Activated T-cell treated with anti-CD3 and anti-CD28 coated beads, Interleukin-2, amount 50 U/mL, for 48 hours (primary cell): ENCODE measurements around the gene SORD.
A peak's percentile ranks its signal among the peaks of the same experiment; 100 is the strongest.
"Not testable (repeated sequence)": the region's sequence is repeated elsewhere in the genome, so short reads cannot be mapped to it uniquely, and the experiment has no call there.

Source experiments
- DNase-seq, 2 experiments: peaks; one replicate each; pipeline ENCODE4 v3.0.0-alpha.2; 2020

The SORD gene

GRCh38 chr15:45025627-45026026 lies 2.6 kb downstream of the SORD start:
- not testable (repeated sequence) for DNase-seq

GRCh38 chr15:45026651-45027190 lies 3.7 kb downstream of the SORD start:
- no peak for DNase-seq

- DNase-seq = no peak
Measured at GRCh38 chr15:45027220-45027619, 4.2 kb downstream of the SORD start.

GRCh38 chr15:45030743-45031142 lies 7.7 kb downstream of the SORD start:
- no peak for DNase-seq

- DNase-seq = not testable (repeated sequence)
Measured at GRCh38 chr15:45031522-45032028, 8.6 kb downstream of the SORD start.

GRCh38 chr15:45032501-45032900 lies 9.5 kb downstream of the SORD start:
- not testable (repeated sequence) for DNase-seq

- DNase-seq = not testable (repeated sequence)
Measured at GRCh38 chr15:45034087-45034486, 11.1 kb downstream of the SORD start.

GRCh38 chr15:45034600-45035375 lies 11.8 kb downstream of the SORD start:
- not testable (repeated sequence) for DNase-seq

GRCh38 chr15:45036812-45037781 lies 14.1 kb downstream of the SORD start:
- peak; percentile 73 to 79 for DNase-seq

GRCh38 chr15:45037936-45038335 lies 14.9 kb downstream of the SORD start:
- DNase-seq = no peak

GRCh38 chr15:45040396-45040795 lies 17.4 kb downstream of the SORD start:
- DNase-seq = not testable (repeated sequence)

- not testable (repeated sequence) for DNase-seq
Measured at GRCh38 chr15:45041538-45041937, 18.5 kb downstream of the SORD start.

- DNase-seq = not testable (repeated sequence)
Measured at GRCh38 chr15:45042859-45043258, 19.9 kb downstream of the SORD start.

GRCh38 chr15:45044270-45044669 lies 21.3 kb downstream of the SORD start:
- not testable (repeated sequence) for DNase-seq

GRCh38 chr15:45048449-45048793 lies 25.4 kb downstream of the SORD start:
- not testable (repeated sequence) for DNase-seq

GRCh38 chr15:45048794-45049631 lies 26.0 kb downstream of the SORD start:
- DNase-seq = no peak

- DNase-seq = no peak
Measured at GRCh38 chr15:45050587-45050986, 27.6 kb downstream of the SORD start.

GRCh38 chr15:45052676-45053075 lies 29.7 kb downstream of the SORD start:
- DNase-seq = not testable (repeated sequence)

- not testable (repeated sequence) for DNase-seq
Measured at GRCh38 chr15:45058690-45059675, 36.0 kb downstream of the SORD start.

- not testable (repeated sequence) for DNase-seq
Measured at GRCh38 chr15:45062301-45062700, 39.3 kb downstream of the SORD start.

- no peak for DNase-seq
Measured at GRCh38 chr15:45064386-45064785, 41.4 kb downstream of the SORD start.
